ENCODE measurements around the gene HAUS7.

The HAUS7 gene

GRCh38 chrX:153401133-153401764, 69.1 kb downstream of the HAUS7 start, which contains the start of gene PNMA6E:
Gene PNMA6E, minus strand, starts transcription at chrX:153401350. Its CDS starts 2,501 bp downstream, at chrX:153398849.
- Histone ChIP-seq H4K20me1 (no peaks in the 10 kb centered on the region; a peak in 1 of 22 replicates), H3K9me3 (replicated peaks in 1 of 11) (peaks cover 7 to 22% (median 13%) of the 10 kb centered on the region in 11 experiments; a peak in 19 of 22 replicates), H3K36me3 (no peaks in the 10 kb centered on the region), H3K4me2 (peak within 1 kb of the TSS in 9 of 11 experiments; percentile 5 to 54 (median 14); a peak in 5 of 22 replicates), H3K27ac (peak within 1 kb of the TSS in 1 of 11 experiments; percentile 7; a peak in 1 of 22 replicates), H3K27me3 (peaks cover 19 to 47% (median 41%) of the 10 kb centered on the region in 11 experiments), H3K4me1 (peaks cover 6 to 22% (median 15%) of the 10 kb centered on the region in 10 experiments; a peak in 19 of 20 replicates), H3K4me3 (no peak within 1 kb of the TSS), H3K9ac (no peak within 1 kb of the TSS)
- no peak for TF ChIP-seq Cebpa-rat (IDR thresholded peaks at IDR 0.05)

- Histone ChIP-seq H3K4me1 (peaks cover 14 to 30% (median 23%) of the 10 kb centered on the region in 10 experiments), H3K27ac (peak overlapping the region in 1 of 11 experiments; percentile 7; a peak in 1 of 22 replicates), H3K9me3 (replicated peaks in 1 of 11) (peaks cover 7 to 22% (median 13%) of the 10 kb centered on the region in 11 experiments; a peak in 19 of 22 replicates), H3K27me3 (peaks cover 19 to 47% (median 35%) of the 10 kb centered on the region in 11 experiments), H4K20me1 (no peaks in the 10 kb centered on the region; a peak in 1 of 22 replicates), H3K4me2 (peak overlapping the region; percentile 5 to 54 (median 14); a peak in 10 of 22 replicates), H3K4me3 (no peak overlapping the region), H3K36me3 (no peaks in the 10 kb centered on the region), H3K9ac (no peak overlapping the region)
- TF ChIP-seq Cebpa-rat (IDR thresholded peaks at IDR 0.05): no peak
Measured at GRCh38 chrX:153400146-153401132, 69.9 kb downstream of the HAUS7 start.

DNA sequence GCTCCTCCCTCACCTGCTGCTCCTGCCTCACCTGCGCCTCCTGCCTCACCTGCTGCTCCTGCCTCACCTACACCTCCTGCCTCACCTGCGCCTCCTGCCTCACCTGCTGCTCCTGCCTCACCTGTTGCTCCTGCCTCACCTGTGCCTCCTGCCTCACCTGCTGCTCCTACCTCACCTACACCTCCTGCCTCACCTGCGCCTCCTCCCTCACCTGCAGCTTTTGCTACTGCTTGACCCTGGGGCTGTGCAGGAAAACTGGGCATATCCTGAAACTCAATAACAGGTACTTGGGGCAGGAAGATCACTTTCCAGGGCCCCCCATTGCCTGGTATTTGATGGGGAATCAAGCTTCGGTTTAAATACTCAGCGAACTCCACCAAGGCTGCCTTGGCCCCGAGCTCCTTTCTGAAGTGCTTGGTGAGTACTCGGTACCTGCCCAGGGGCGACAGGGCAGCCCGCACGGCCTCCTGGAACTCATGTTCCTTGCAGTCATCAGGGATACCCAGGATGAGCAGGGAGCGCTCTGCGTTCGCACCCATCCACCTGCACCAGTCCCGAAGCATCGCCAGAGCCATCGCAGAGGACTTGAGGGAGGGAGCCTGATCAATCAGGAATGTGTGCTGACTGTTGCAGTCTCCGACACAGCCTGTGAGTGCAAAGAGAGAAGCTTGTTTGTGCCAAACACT, 72.0 kb downstream of the HAUS7 start:
- Histone ChIP-seq H3K4me2 (no peak overlapping the region), H3K36me3 (no peaks in the 10 kb centered on the region), H3K4me1 (peaks cover 14 to 44% (median 38%) of the 10 kb centered on the region in 10 experiments), H3K9me3 (replicated peaks in 1 of 11) (peaks cover 7 to 24% (median 13%) of the 10 kb centered on the region in 11 experiments; a peak in 19 of 22 replicates), H3K9ac (no peak overlapping the region), H3K27ac (no peak overlapping the region), H3K4me3 (no peak overlapping the region), H4K20me1 (no peaks in the 10 kb centered on the region; a peak in 1 of 22 replicates), H3K27me3 (peaks cover 8 to 47% (median 25%) of the 10 kb centered on the region in 11 experiments; a peak in 21 of 22 replicates)
- TF ChIP-seq Cebpa-rat (IDR thresholded peaks at IDR 0.05): no peak

Measured in BLaER1 treated with 17β-estradiol and CSF1 and Interleukin-3, amounts not matched to agents 10 nM and 100 nM (cell line).